AG09309 (cell line): Measurements from ENCODE around the gene SEPTIN6.

Experiments used
- DNase-seq: peaks from one replicate; pipeline ENCODE4 v3.0.0-alpha.2; 2010; ENCODE audit warnings: low read depth
- H3K4me3 ChIP-seq: 2 replicates; pipeline ENCODE4 v1.5.1; 2011; ENCODE audit warnings: mild to moderate bottlenecking, low read depth, low read length, moderate library complexity; ENCODE audit not compliant: control insufficient read depth
- TF ChIP-seq, protein P1 (sequence below): IDR thresholded peaks from 2 replicates; pipeline ENCODE4 v1.5.1; 2011; ENCODE audit warnings: mild to moderate bottlenecking, low read depth, low read length, inconsistent platforms; ENCODE audit not compliant: insufficient read depth, control insufficient read depth; ENCODE audit errors: missing control alignments

The SEPTIN6 gene

DNA sequence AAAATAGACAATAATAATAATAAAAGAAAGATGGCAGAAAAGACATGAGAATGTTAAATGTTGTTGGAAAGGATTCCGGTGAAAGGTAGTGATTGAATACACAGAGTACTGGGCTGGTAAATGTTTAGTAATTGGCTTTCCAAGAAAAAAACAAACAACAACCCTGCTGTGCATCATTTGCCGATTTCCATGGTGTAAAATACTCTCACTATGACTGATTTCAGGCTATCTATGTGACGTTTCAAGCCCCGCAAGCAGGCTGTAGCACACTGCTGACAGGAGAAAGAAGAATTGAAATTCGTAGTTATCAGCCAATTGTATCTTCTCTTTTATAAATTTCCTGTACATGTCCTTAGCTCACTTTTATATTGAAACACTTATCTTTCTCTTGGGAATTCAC is 13.6 kb upstream of the SEPTIN6 start:
- DNase-seq = no peak
- TF ChIP-seq, protein P1, sequence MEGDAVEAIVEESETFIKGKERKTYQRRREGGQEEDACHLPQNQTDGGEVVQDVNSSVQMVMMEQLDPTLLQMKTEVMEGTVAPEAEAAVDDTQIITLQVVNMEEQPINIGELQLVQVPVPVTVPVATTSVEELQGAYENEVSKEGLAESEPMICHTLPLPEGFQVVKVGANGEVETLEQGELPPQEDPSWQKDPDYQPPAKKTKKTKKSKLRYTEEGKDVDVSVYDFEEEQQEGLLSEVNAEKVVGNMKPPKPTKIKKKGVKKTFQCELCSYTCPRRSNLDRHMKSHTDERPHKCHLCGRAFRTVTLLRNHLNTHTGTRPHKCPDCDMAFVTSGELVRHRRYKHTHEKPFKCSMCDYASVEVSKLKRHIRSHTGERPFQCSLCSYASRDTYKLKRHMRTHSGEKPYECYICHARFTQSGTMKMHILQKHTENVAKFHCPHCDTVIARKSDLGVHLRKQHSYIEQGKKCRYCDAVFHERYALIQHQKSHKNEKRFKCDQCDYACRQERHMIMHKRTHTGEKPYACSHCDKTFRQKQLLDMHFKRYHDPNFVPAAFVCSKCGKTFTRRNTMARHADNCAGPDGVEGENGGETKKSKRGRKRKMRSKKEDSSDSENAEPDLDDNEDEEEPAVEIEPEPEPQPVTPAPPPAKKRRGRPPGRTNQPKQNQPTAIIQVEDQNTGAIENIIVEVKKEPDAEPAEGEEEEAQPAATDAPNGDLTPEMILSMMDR = no peak
- no peak overlapping the region for H3K4me3 ChIP-seq

DNA sequence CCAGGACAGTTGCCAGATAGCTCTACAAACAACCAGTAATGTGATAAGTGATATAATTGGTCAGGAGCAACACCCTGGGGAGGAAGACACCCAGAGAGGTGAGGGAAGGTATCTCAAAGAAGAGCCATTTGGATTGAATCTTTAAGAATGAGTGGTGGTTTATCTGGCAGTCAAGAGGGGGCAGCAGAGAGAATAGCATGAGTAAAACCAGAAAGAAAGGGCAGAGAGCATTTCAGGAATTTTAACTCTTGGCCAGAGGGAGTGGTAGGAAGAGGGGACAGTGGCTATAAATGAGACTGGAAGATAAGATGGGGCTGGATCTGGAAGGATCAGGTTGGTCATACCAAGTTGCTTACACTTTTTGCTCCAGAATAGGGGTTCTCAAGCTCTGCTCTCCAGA is 5.9 kb upstream of the SEPTIN6 start:
- H3K4me3 ChIP-seq = no peak overlapping the region
- no peak for DNase-seq
- TF ChIP-seq, protein P1 = peak; percentile 64

- no peak for DNase-seq
- H3K4me3 ChIP-seq = no peak overlapping the region
- TF ChIP-seq, protein P1 = no peak
Measured at GRCh38 chrX:119696251-119696890, 3.4 kb upstream of the SEPTIN6 start.

- DNase-seq = no peak
- H3K4me3 ChIP-seq = no peak overlapping the region
- TF ChIP-seq, protein P1 = no peak
Measured at GRCh38 chrX:119695535-119696050, 2.6 kb upstream of the SEPTIN6 start.

- TF ChIP-seq, protein P1 = no peak
- H3K4me3 ChIP-seq = no peak overlapping the region
- no peak for DNase-seq
Measured at GRCh38 chrX:119694601-119695534, 1.9 kb upstream of the SEPTIN6 start.

GRCh38 chrX:119693996-119694451 is 1.1 kb upstream of the SEPTIN6 start:
- DNase-seq = no peak
- TF ChIP-seq, protein P1 = no peak
- H3K4me3 ChIP-seq = no peak overlapping the region
